ENCODE measurements around the gene TMC6.

TMC6 gene

DNA sequence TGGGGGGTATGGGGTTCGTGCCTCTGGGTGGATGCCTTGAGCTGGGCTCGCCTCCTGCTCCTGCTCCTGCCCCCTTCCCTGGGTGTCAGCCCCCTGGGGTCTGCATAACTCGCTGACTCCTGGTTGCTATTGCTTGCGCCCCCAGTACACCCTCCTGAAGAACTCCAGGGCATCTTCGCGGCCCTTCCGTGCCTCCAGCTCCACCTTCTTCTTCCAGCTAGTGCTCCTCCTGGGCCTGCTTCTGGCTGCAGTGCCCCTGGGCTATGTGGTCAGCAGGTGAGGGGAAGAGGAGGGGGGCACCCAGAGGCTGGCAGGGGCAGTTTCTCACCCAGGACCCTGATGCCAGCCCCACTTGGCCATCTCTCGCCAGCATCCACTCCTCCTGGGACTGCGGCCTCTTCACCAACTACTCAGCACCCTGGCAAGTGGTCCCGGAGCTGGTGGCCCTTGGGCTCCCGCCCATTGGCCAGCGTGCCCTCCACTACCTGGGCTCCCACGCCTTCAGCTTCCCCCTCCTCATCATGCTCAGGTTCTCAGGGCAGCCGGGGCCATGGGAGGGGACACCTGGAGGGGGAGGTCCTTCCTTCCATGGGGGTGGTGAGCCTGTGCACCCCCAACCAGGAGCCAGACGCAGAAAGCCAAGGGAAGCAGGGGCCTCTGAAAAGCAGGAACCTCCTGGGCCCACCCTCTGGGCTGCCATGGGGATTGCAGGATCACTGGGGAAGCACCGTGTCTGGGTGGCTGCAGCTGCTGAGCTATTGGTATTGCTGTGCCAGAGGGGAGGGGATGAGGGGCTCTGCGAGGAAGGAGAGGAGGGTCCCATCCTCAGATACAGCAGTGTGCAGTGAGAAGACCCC is 9.9 kb upstream of the TMC6 start:
- no peak overlapping the region for H2BK12ac ChIP-seq (ENCODE audit: low read length)
- no peak overlapping the region for H3K4me3 ChIP-seq (ENCODE audit: low read length in 2 of 2)
- WGBS, 2 donors (ENCODE audit: extremely low coverage in 2 of 2, insufficient read length in 2 of 2, insufficient replicate concordance in 1 of 2) = no CpG with 5 or more reads among the region's 17 CpGs

DNA sequence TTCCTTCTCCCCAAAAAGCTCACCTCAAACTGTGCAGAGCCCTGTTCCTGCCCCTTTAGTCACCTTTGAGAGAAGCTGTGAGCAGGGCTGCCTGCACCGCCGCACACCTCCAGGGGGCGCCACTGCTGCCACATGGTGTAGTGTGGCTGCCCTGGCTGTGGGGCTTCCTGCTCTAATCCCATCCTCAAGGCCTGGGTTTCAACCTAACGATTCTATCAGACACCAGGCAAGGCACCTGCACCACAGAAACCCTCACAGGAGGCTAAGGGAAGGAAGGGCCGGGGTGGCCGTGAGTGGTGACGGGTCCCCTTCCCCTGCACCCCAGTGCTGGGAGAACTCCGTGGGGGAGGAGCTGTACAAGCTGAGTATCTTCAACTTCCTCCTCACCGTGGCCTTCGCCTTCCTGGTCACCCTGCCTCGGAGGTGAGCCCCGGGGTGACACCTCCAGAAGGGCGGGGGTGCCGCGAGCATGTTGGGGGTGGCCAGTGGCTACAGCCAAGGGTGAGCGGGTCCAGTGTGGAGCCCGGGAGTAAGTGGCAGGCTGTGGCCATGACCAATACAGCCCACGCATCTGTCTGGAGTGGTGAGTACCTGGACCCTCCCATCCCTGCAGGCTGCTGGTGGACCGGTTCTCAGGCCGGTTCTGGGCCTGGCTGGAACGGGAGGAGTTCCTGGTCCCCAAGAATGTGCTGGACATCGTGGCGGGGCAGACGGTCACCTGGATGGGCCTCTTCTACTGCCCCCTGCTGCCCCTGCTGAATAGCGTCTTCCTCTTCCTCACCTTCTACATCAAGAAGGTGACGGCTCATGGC is 9.0 kb upstream of the TMC6 start:
- peaks cover 0 to 6% of the 10 kb centered on the region in 2 donors for H3K4me1 ChIP-seq (ENCODE audit: control insufficient read depth in 2 of 2, insufficient read depth in 1 of 2, low read depth in 1 of 2, low read length in 2 of 2)
- H2BK120ac ChIP-seq (ENCODE audit: low read depth, low read length) = no peak overlapping the region
- H3K36me3 ChIP-seq (replicated peaks in 1 of 2; ENCODE audit: control insufficient read depth in 2 of 2, insufficient read depth in 2 of 2, low read length in 2 of 2) = no peaks in the 10 kb centered on the region
- peak overlapping the region; percentile 98 for H2AK5ac ChIP-seq (ENCODE audit: low read depth, low read length)
- no peak for DNase-seq (ENCODE audit: low spot score)
- H3K4me3 ChIP-seq (ENCODE audit: low read length in 2 of 2) = no peak overlapping the region
- H3K23ac ChIP-seq (ENCODE audit: low read depth, low read length, poor library complexity) = peak overlapping the region; percentile 60
- no CpG with 5 or more reads among the region's 26 CpGs for WGBS, 2 donors (ENCODE audit: extremely low coverage in 2 of 2, insufficient read length in 2 of 2, insufficient replicate concordance in 1 of 2)
- H3K4me2 ChIP-seq (ENCODE audit: insufficient read depth, low read length, poor library complexity, severe bottlenecking) = no peak overlapping the region
- H3K18ac ChIP-seq (ENCODE audit: low read length) = peak overlapping the region; percentile 57
- H2BK5ac ChIP-seq (ENCODE audit: low read length) = no peak overlapping the region
- H2AFZ ChIP-seq (ENCODE audit: low read length) = no peak overlapping the region
- no peak overlapping the region for H3K27ac ChIP-seq (replicated peaks; ENCODE audit: low read length)
- H3K14ac ChIP-seq (ENCODE audit: low read length) = peak overlapping the region; percentile 82
- H4K8ac ChIP-seq (ENCODE audit: low read depth, low read length) = no peak overlapping the region
- H2BK12ac ChIP-seq (ENCODE audit: low read length) = peak overlapping the region; percentile 94
- peak overlapping the region; percentile 92 for H2BK15ac ChIP-seq (ENCODE audit: low read length)
- peaks cover 4% of the 10 kb centered on the region for H3K79me1 ChIP-seq (ENCODE audit: low read depth, low read length)
- peaks cover 0 to 4% of the 10 kb centered on the region in 2 donors for H3K9me3 ChIP-seq (replicated peaks in 1 of 2; ENCODE audit: control insufficient read depth in 2 of 2, insufficient read depth in 1 of 2, low read depth in 1 of 2, low read length in 2 of 2)
- peaks cover 2 to 38% (median 19%) of the 10 kb centered on the region in 3 experiments for H3K27me3 ChIP-seq (ENCODE audit: control insufficient read depth in 3 of 3, insufficient read depth in 3 of 3, low read depth in 1 of 3, low read length in 3 of 3)
- peak overlapping the region; percentile 53 for H4K91ac ChIP-seq (ENCODE audit: low read depth, low read length, poor library complexity)
- H3K4ac ChIP-seq (ENCODE audit: low read length) = peak overlapping the region; percentile 37
- peak overlapping the region; percentile 70 for H3K9ac ChIP-seq (ENCODE audit: low read depth, low read length, poor library complexity)

More for the DNA sequence above, 9.9 kb upstream of the TMC6 start:
- no peaks in the 10 kb centered on the region for H3K36me3 ChIP-seq (replicated peaks in 1 of 2; ENCODE audit: control insufficient read depth in 2 of 2, insufficient read depth in 2 of 2, low read length in 2 of 2)
- no peak overlapping the region for H3K27ac ChIP-seq (replicated peaks; ENCODE audit: low read length)
- peaks cover 0 to 6% of the 10 kb centered on the region in 2 donors for H3K4me1 ChIP-seq (ENCODE audit: control insufficient read depth in 2 of 2, insufficient read depth in 1 of 2, low read depth in 1 of 2, low read length in 2 of 2)
- H3K18ac ChIP-seq (ENCODE audit: low read length) = peak overlapping the region; percentile 89
- peaks cover 4% of the 10 kb centered on the region for H3K79me1 ChIP-seq (ENCODE audit: low read depth, low read length)
- H3K9ac ChIP-seq (ENCODE audit: low read depth, low read length, poor library complexity) = peak overlapping the region; percentile 70
- H2BK120ac ChIP-seq (ENCODE audit: low read depth, low read length) = no peak overlapping the region
- no peak overlapping the region for H3K4ac ChIP-seq (ENCODE audit: low read length)
- DNase-seq (ENCODE audit: low spot score) = no peak
- H2AK5ac ChIP-seq (ENCODE audit: low read depth, low read length) = peak overlapping the region; percentile 97
- H2AFZ ChIP-seq (ENCODE audit: low read length) = no peak overlapping the region
- H3K27me3 ChIP-seq (ENCODE audit: control insufficient read depth in 3 of 3, insufficient read depth in 3 of 3, low read depth in 1 of 3, low read length in 3 of 3) = peaks cover 2 to 36% (median 11%) of the 10 kb centered on the region in 3 experiments
- no peak overlapping the region for H4K8ac ChIP-seq (ENCODE audit: low read depth, low read length)
- peaks cover 0 to 2% of the 10 kb centered on the region in 2 donors for H3K9me3 ChIP-seq (replicated peaks in 1 of 2; ENCODE audit: control insufficient read depth in 2 of 2, insufficient read depth in 1 of 2, low read depth in 1 of 2, low read length in 2 of 2)
- no peak overlapping the region for H4K91ac ChIP-seq (ENCODE audit: low read depth, low read length, poor library complexity)
- no peak overlapping the region for H3K4me2 ChIP-seq (ENCODE audit: insufficient read depth, low read length, poor library complexity, severe bottlenecking)
- peak overlapping the region; percentile 60 for H3K23ac ChIP-seq (ENCODE audit: low read depth, low read length, poor library complexity)
- H2BK5ac ChIP-seq (ENCODE audit: low read length) = peak overlapping the region; percentile 66
- H3K14ac ChIP-seq (ENCODE audit: low read length) = peak overlapping the region; percentile 82
- H2BK15ac ChIP-seq (ENCODE audit: low read length) = peak overlapping the region; percentile 92

DNA sequence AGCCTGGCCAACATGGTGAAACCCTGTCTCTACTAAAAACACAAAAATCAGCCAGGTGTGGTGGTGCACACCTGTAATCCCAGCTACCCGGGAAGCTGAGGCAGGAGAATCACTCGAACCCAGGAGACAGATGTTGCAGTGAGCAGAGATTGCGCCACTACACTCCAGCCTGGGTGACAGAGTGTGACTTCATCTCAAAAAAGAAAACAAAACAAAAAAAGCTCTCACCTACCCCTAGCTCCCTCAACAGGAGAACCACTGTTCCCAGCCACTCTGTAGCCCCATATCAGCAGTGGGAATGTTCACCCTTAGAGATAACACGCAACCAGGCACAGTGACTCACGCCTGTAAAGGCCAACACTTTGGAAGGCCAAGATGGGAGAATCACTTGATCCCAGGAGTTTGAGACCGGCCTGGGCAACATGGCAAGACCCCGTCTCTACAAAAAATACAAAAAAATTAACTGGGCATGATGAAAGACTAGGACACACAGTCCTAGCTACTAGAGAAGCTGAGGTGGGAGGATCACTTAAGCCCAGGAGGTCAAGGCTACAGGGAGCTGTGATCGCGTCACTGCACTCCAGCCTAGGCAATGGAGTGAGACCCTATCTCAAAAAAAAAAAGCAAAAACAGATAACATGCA is 7.4 kb upstream of the TMC6 start:
- Histone ChIP-seq H3K27ac (replicated peaks; ENCODE audit: low read length) (no peak overlapping the region), H2BK12ac (ENCODE audit: low read length) (no peak overlapping the region), H3K14ac (ENCODE audit: low read length) (no peak overlapping the region)

More for the DNA sequence above, 7.4 kb upstream of the TMC6 start:
- peaks cover 0 to 4% of the 10 kb centered on the region in 2 donors for H3K9me3 ChIP-seq (replicated peaks in 1 of 2; ENCODE audit: control insufficient read depth in 2 of 2, insufficient read depth in 1 of 2, low read depth in 1 of 2, low read length in 2 of 2)
- H3K9ac ChIP-seq (ENCODE audit: low read depth, low read length, poor library complexity) = no peak overlapping the region
- H3K4ac ChIP-seq (ENCODE audit: low read length) = no peak overlapping the region
- no CpG with 5 or more reads among the region's 9 CpGs for WGBS, 2 donors (ENCODE audit: extremely low coverage in 2 of 2, insufficient read length in 2 of 2, insufficient replicate concordance in 1 of 2)
- H4K91ac ChIP-seq (ENCODE audit: low read depth, low read length, poor library complexity) = peak overlapping the region; percentile 17
- H3K27me3 ChIP-seq (ENCODE audit: control insufficient read depth in 3 of 3, insufficient read depth in 3 of 3, low read depth in 1 of 3, low read length in 3 of 3) = peaks cover 6 to 33% (median 29%) of the 10 kb centered on the region in 3 experiments
- H3K4me2 ChIP-seq (ENCODE audit: insufficient read depth, low read length, poor library complexity, severe bottlenecking) = no peak overlapping the region
- H3K18ac ChIP-seq (ENCODE audit: low read length) = no peak overlapping the region
- H2AK5ac ChIP-seq (ENCODE audit: low read depth, low read length) = no peak overlapping the region
- H3K4me3 ChIP-seq (ENCODE audit: low read length in 2 of 2) = no peak overlapping the region
- H3K4me1 ChIP-seq (ENCODE audit: control insufficient read depth in 2 of 2, insufficient read depth in 1 of 2, low read depth in 1 of 2, low read length in 2 of 2) = peaks cover 0 to 6% of the 10 kb centered on the region in 2 donors
- H2BK120ac ChIP-seq (ENCODE audit: low read depth, low read length) = no peak overlapping the region
- no peak overlapping the region for H2BK15ac ChIP-seq (ENCODE audit: low read length)
- H3K79me1 ChIP-seq (ENCODE audit: low read depth, low read length) = peaks cover 8% of the 10 kb centered on the region
- H3K36me3 ChIP-seq (replicated peaks in 1 of 2; ENCODE audit: control insufficient read depth in 2 of 2, insufficient read depth in 2 of 2, low read length in 2 of 2) = no peaks in the 10 kb centered on the region
- H2BK5ac ChIP-seq (ENCODE audit: low read length) = no peak overlapping the region
- H4K8ac ChIP-seq (ENCODE audit: low read depth, low read length) = no peak overlapping the region
- H2AFZ ChIP-seq (ENCODE audit: low read length) = no peak overlapping the region
- DNase-seq (ENCODE audit: low spot score) = no peak
- no peak overlapping the region for H3K23ac ChIP-seq (ENCODE audit: low read depth, low read length, poor library complexity)
